Measurements from ENCODE around the gene RUFY3. TPM values are rescaled to one million over a fixed set of nuclear protein-coding genes. Genes with fewer than 3 reads are reported as not detected.

RUFY3 gene
- total and polyA plus RNA-seq, 2 of the 4 experiments (the other 2 are of a cell fraction) = 19.6 to 28.9 TPM

GRCh38 chr4:70830054-70830453 lies 108.3 kb downstream of the RUFY3 start:
- Histone ChIP-seq H3K4me3 (ENCODE audit: insufficient read depth, low read depth, low read length) (no peak overlapping the region), H3K4me1 (ENCODE audit: control insufficient read depth, insufficient read depth, low read length) (peaks cover 3% of the 10 kb centered on the region; the same call in 1 of the 2 replicates), H4K20me1 (ENCODE audit: insufficient read depth, low read length) (peaks cover 13% of the 10 kb centered on the region), H3K23ac (ENCODE audit: low read depth, low read length) (no peak overlapping the region), H2AK9ac (replicated peaks; ENCODE audit: low read depth, low read length, poor library complexity) (no peak overlapping the region), H3K4me2 (ENCODE audit: low read depth, low read length) (no peak overlapping the region), H3K14ac (replicated peaks; ENCODE audit: low read depth, low read length) (no peak overlapping the region), H2AK5ac (ENCODE audit: low read depth, low read length) (no peak overlapping the region), H2BK120ac (ENCODE audit: low read depth, low read length) (no peak overlapping the region), H2BK20ac (ENCODE audit: low read depth, low read length) (no peak overlapping the region), H3K4ac (ENCODE audit: low read depth, low read length) (no peak overlapping the region), H3K56ac (ENCODE audit: extremely low read depth, insufficient read depth, low read length) (no peak overlapping the region), H2BK5ac (ENCODE audit: low read depth, low read length, poor library complexity, severe bottlenecking) (no peak overlapping the region), H3K27ac (ENCODE audit: insufficient read depth, low read length) (no peak overlapping the region), H3K9me3 (ENCODE audit: control insufficient read depth, insufficient read depth, low read length) (no peaks in the 10 kb centered on the region), H2BK15ac (ENCODE audit: low read depth, low read length) (no peak overlapping the region), H4K91ac (ENCODE audit: insufficient read depth, low read depth, low read length) (no peak overlapping the region), H3K27me3 (ENCODE audit: control insufficient read depth, insufficient read depth, low read length) (no peaks in the 10 kb centered on the region), H3K18ac (ENCODE audit: low read depth, low read length) (no peak overlapping the region), H4K8ac (ENCODE audit: low read depth in 2 of 2, low read length in 2 of 2) (no peak overlapping the region), H2AFZ (replicated peaks; ENCODE audit: low read length, poor library complexity) (no peak overlapping the region), H3K9ac (ENCODE audit: low read depth, low read length) (no peak overlapping the region), H3K79me1 (ENCODE audit: low read depth in 1 of 2, low read length in 2 of 2) (peaks cover 21 to 41% of the 10 kb centered on the region in 2 experiments), H4K5ac (ENCODE audit: low read depth, low read length) (no peak overlapping the region), H3K36me3 (ENCODE audit: control insufficient read depth, insufficient read depth, low read length) (peaks cover 46% of the 10 kb centered on the region), H3K9me1 (ENCODE audit: insufficient read depth, low read length) (peaks cover 5% of the 10 kb centered on the region)
- ATAC-seq (ENCODE audit: low read depth) = no peak
- dilution Hi-C loops (cut with HindIII; ENCODE audit: low sequenced_read_pairs, unreplicated experiment) (no loop called here), in situ Hi-C loops (cut with MboI; ENCODE audit: low sequenced_read_pairs) (loop anchor here (10.0 kb wide), 1 partner anchor 165 kb away; the partner anchor contains the start of gene DCK), intact Hi-C loops (cut with micrococcal nuclease) (no loop called here)
- no CpG with 5 or more reads among the region's 9 CpGs for WGBS, 2 experiments (ENCODE audit: extremely low coverage in 2 of 2, insufficient read length in 1 of 2)
- BruUV-seq (replicated peaks) = no TSS peak
- POLR2A ChIA-PET (ENCODE audit: unreplicated experiment) = interaction anchor here (0.6 kb wide), 1 partner anchor 237 kb away, joined by 3 read pairs; no protein-coding TSS in a partner anchor
- TF ChIP-seq BHLHE40 (IDR thresholded peaks at IDR 0.05; ENCODE audit: low read depth, low read length) (no peak), ELK1 (IDR thresholded peaks at IDR 0.05; ENCODE audit: borderline replicate concordance, low read depth, low read length) (no peak), POLR2A (IDR thresholded peaks at IDR 0.05; ENCODE audit: low read depth, low read length) (no peak), MXI1 (IDR thresholded peaks at IDR 0.05; ENCODE audit: borderline replicate concordance, low read depth, low read length) (no peak), SMC3 (IDR thresholded peaks at IDR 0.05; ENCODE audit: low read depth, low read length) (no peak), RAD21 (IDR thresholded peaks at IDR 0.05; ENCODE audit: low read length) (no peak)
- TF ChIP-seq, protein P1, sequence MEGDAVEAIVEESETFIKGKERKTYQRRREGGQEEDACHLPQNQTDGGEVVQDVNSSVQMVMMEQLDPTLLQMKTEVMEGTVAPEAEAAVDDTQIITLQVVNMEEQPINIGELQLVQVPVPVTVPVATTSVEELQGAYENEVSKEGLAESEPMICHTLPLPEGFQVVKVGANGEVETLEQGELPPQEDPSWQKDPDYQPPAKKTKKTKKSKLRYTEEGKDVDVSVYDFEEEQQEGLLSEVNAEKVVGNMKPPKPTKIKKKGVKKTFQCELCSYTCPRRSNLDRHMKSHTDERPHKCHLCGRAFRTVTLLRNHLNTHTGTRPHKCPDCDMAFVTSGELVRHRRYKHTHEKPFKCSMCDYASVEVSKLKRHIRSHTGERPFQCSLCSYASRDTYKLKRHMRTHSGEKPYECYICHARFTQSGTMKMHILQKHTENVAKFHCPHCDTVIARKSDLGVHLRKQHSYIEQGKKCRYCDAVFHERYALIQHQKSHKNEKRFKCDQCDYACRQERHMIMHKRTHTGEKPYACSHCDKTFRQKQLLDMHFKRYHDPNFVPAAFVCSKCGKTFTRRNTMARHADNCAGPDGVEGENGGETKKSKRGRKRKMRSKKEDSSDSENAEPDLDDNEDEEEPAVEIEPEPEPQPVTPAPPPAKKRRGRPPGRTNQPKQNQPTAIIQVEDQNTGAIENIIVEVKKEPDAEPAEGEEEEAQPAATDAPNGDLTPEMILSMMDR (conservative IDR thresholded peaks at IDR 0.05; ENCODE audit: low read depth, low read length) = no peak
- TF ChIP-seq, protein P2, sequence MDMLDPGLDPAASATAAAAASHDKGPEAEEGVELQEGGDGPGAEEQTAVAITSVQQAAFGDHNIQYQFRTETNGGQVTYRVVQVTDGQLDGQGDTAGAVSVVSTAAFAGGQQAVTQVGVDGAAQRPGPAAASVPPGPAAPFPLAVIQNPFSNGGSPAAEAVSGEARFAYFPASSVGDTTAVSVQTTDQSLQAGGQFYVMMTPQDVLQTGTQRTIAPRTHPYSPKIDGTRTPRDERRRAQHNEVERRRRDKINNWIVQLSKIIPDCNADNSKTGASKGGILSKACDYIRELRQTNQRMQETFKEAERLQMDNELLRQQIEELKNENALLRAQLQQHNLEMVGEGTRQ (IDR thresholded peaks at IDR 0.05; ENCODE audit: low read depth, low read length) = no peak
- CTCF ChIA-PET = interaction anchor here (0.7 kb wide), 2 partner anchors 49 to 139 kb away, joined by 3 read pairs; no protein-coding TSS in a partner anchor
- DNase-seq = no peak

Data from IMR-90 (cell line).